ENCODE measurements around the gene EBF4. TPM values are rescaled to one million over a fixed set of nuclear protein-coding genes. Genes with fewer than 3 reads are reported as not detected.

Gene EBF4
- total RNA-seq, 1 experiment from 2014 or later: 1.1 TPM

GRCh38 chr20:2783908-2784566 is 91.5 kb downstream of the EBF4 start:
- Histone ChIP-seq H3K36me3 (replicated peaks; ENCODE audit: control insufficient read depth, insufficient read depth, low read length) (no peaks in the 10 kb centered on the region), H3K27me3 (ENCODE audit: control insufficient read depth, insufficient read depth, low read length) (no peaks in the 10 kb centered on the region), H3K4me3 (ENCODE audit: insufficient read depth, low read depth, low read length) (no peak overlapping the region)
- no peak for DNase-seq

- no peak for DNase-seq
- Histone ChIP-seq H3K4me3 (ENCODE audit: insufficient read depth, low read depth, low read length) (no peak overlapping the region), H3K36me3 (replicated peaks; ENCODE audit: control insufficient read depth, insufficient read depth, low read length) (peaks cover 6% of the 10 kb centered on the region), H3K27me3 (ENCODE audit: control insufficient read depth, insufficient read depth, low read length) (no peaks in the 10 kb centered on the region)
Observed at GRCh38 chr20:2793471-2793870, 100.9 kb downstream of the EBF4 start.

- no peak for DNase-seq
- H3K27me3 ChIP-seq (ENCODE audit: control insufficient read depth, insufficient read depth, low read length): no peaks in the 10 kb centered on the region
- H3K4me3 ChIP-seq (ENCODE audit: insufficient read depth, low read depth, low read length): no peak overlapping the region
- H3K36me3 ChIP-seq (replicated peaks; ENCODE audit: control insufficient read depth, insufficient read depth, low read length): peaks cover 6% of the 10 kb centered on the region
Observed at GRCh38 chr20:2794202-2794748, 101.7 kb downstream of the EBF4 start.

- peaks cover 2% of the 10 kb centered on the region; the same call in 1 of the 2 replicates for H3K27me3 ChIP-seq (ENCODE audit: control insufficient read depth, insufficient read depth, low read length)
- no peak overlapping the region for H3K4me3 ChIP-seq (ENCODE audit: insufficient read depth, low read depth, low read length)
- DNase-seq: no peak
- peaks cover 6% of the 10 kb centered on the region for H3K36me3 ChIP-seq (replicated peaks; ENCODE audit: control insufficient read depth, insufficient read depth, low read length)
Observed at GRCh38 chr20:2794866-2795447, 102.4 kb downstream of the EBF4 start.

- DNase-seq: no peak
- Histone ChIP-seq H3K4me3 (ENCODE audit: insufficient read depth, low read depth, low read length) (no peak overlapping the region), H3K27me3 (ENCODE audit: control insufficient read depth, insufficient read depth, low read length) (peaks cover 4% of the 10 kb centered on the region; the same call in 1 of the 2 replicates), H3K36me3 (replicated peaks; ENCODE audit: control insufficient read depth, insufficient read depth, low read length) (peaks cover 6% of the 10 kb centered on the region)
Observed at GRCh38 chr20:2795451-2795850, 102.9 kb downstream of the EBF4 start.

- no peak for DNase-seq
- peaks cover 9% of the 10 kb centered on the region for H3K27me3 ChIP-seq (ENCODE audit: control insufficient read depth, insufficient read depth, low read length)
- H3K36me3 ChIP-seq (replicated peaks; ENCODE audit: control insufficient read depth, insufficient read depth, low read length): peaks cover 6% of the 10 kb centered on the region
- no peak overlapping the region for H3K4me3 ChIP-seq (ENCODE audit: insufficient read depth, low read depth, low read length)
Observed at GRCh38 chr20:2796011-2796660, 103.6 kb downstream of the EBF4 start.

- peaks cover 19% of the 10 kb centered on the region for H3K27me3 ChIP-seq (ENCODE audit: control insufficient read depth, insufficient read depth, low read length)
- H3K36me3 ChIP-seq (replicated peaks; ENCODE audit: control insufficient read depth, insufficient read depth, low read length): peaks cover 6% of the 10 kb centered on the region
- no peak for DNase-seq
- no peak overlapping the region for H3K4me3 ChIP-seq (ENCODE audit: insufficient read depth, low read depth, low read length)
Observed at GRCh38 chr20:2797136-2797983, 104.8 kb downstream of the EBF4 start.

- H3K27me3 ChIP-seq (ENCODE audit: control insufficient read depth, insufficient read depth, low read length): peaks cover 28% of the 10 kb centered on the region
- DNase-seq: no peak
- no peak overlapping the region for H3K4me3 ChIP-seq (ENCODE audit: insufficient read depth, low read depth, low read length)
- H3K36me3 ChIP-seq (replicated peaks; ENCODE audit: control insufficient read depth, insufficient read depth, low read length): peaks cover 6% of the 10 kb centered on the region
Observed at GRCh38 chr20:2798095-2798805, 105.7 kb downstream of the EBF4 start.

GRCh38 chr20:2798814-2799213 is 106.2 kb downstream of the EBF4 start:
- peak overlapping the region; percentile 95; the same call in 1 of the 2 replicates for H3K4me3 ChIP-seq (ENCODE audit: insufficient read depth, low read depth, low read length)
- DNase-seq: peak; percentile 81
- H3K27me3 ChIP-seq (ENCODE audit: control insufficient read depth, insufficient read depth, low read length): peaks cover 33% of the 10 kb centered on the region
- H3K36me3 ChIP-seq (replicated peaks; ENCODE audit: control insufficient read depth, insufficient read depth, low read length): peaks cover 6% of the 10 kb centered on the region

GRCh38 chr20:2799271-2799670 is 106.7 kb downstream of the EBF4 start:
- no peak for DNase-seq
- H3K27me3 ChIP-seq (ENCODE audit: control insufficient read depth, insufficient read depth, low read length): peaks cover 37% of the 10 kb centered on the region
- H3K4me3 ChIP-seq (ENCODE audit: insufficient read depth, low read depth, low read length): peak overlapping the region; percentile 95
- H3K36me3 ChIP-seq (replicated peaks; ENCODE audit: control insufficient read depth, insufficient read depth, low read length): peaks cover 6% of the 10 kb centered on the region

- peak; percentile 86 for DNase-seq
- H3K36me3 ChIP-seq (replicated peaks; ENCODE audit: control insufficient read depth, insufficient read depth, low read length): peaks cover 3% of the 10 kb centered on the region
- H3K27me3 ChIP-seq (ENCODE audit: control insufficient read depth, insufficient read depth, low read length): peaks cover 44% of the 10 kb centered on the region
- peak overlapping the region; percentile 95 for H3K4me3 ChIP-seq (ENCODE audit: insufficient read depth, low read depth, low read length)
Observed at GRCh38 chr20:2799688-2800520, 107.3 kb downstream of the EBF4 start.

GRCh38 chr20:2800521-2801285 is 108.1 kb downstream of the EBF4 start, which contains the start of gene CPXM1:
Gene CPXM1, minus strand, starts transcription at chr20:2800627. Its CDS starts 55 bp downstream, at chr20:2800572.
- Histone ChIP-seq H3K27me3 (ENCODE audit: control insufficient read depth, insufficient read depth, low read length) (peaks cover 52% of the 10 kb centered on the region), H3K4me3 (ENCODE audit: insufficient read depth, low read depth, low read length) (peak within 1 kb of the TSS; percentile 95), H3K36me3 (replicated peaks; ENCODE audit: control insufficient read depth, insufficient read depth, low read length) (peaks cover 3% of the 10 kb centered on the region)
- DNase-seq: peak; percentile 97

Measured in H7 (cell line).